A549 (cell line): ENCODE data around the gene FN3KRP. TPM values are rescaled to one million over a fixed set of nuclear protein-coding genes. Genes with fewer than 3 reads are reported as not detected.

ENCODE experiments used
- ATAC-seq, 2 experiments: fragments of 200-7000 bp in 1 of 2; fragments of >200 bp in 1 of 2; cut with Nextera tagmentation in 1 of 2; cut with Tn5 transposase in 1 of 2; 3 replicates each; pipeline versions ENCODE4 v1.8.0 to v1.9.1; 2018 to 2020; ENCODE audit warnings: mild to moderate bottlenecking in 1 of 2, moderate library complexity in 1 of 2
- CTCF ChIA-PET: fragments of 300-600 bp; sonication (Branson Sonifier 250); formaldehyde crosslinking; extraction: SDS; loops from one replicate; lab custom pipeline; 2021; ENCODE audit warnings: antibody characterized with exemption, inconsistent platforms; lab: Yijun Ruan, JAX
- POLR2A ChIA-PET: fragments of 350-600 bp; formaldehyde crosslinking; extraction: SDS; loops from one replicate; lab custom pipeline; 2021; ENCODE audit warnings: antibody characterized with exemption, inconsistent platforms; lab: Yijun Ruan, JAX
- DNase-seq, 2 experiments: peaks; one replicate each; pipeline versions ENCODE4 v3.0.0 to v3.0.0-alpha.2; 2011 to 2016; ENCODE audit warnings: low read depth in 1 of 2, low spot score in 1 of 2
- FAIRE-seq: peaks from 2 replicates; lab custom pipeline; 2011; peaks lifted over from hg19 to GRCh38; lab: Jason Lieb, UNC
- H3K27ac ChIP-seq, 2 experiments: fragments of >200 bp; sonication (Bioruptor Twin); formaldehyde crosslinking; 3 replicates each; pipeline ENCODE4 v1.5.1; 2016 to 2017
- H3K4me1 ChIP-seq: fragments of >200 bp; sonication (Bioruptor Twin); formaldehyde crosslinking; 3 replicates; pipeline ENCODE4 v1.6.1; 2016
- H3K4me2 ChIP-seq: fragments of >200 bp; sonication (Bioruptor Twin); formaldehyde crosslinking; 3 replicates; pipeline ENCODE4 v1.6.1; 2016
- H3K4me3 ChIP-seq: fragments of >200 bp; sonication (Bioruptor Twin); formaldehyde crosslinking; 3 replicates; pipeline ENCODE4 v1.5.1; 2016
- H3K9me3 ChIP-seq: fragments of >200 bp; sonication (Bioruptor Twin); formaldehyde crosslinking; 3 replicates; pipeline ENCODE4 v1.6.1; 2016
- CHD2 ChIP-seq: fragments of 150-350 bp; IDR thresholded peaks from 2 replicates; pipeline ENCODE4 v1.6.1; 2014; ENCODE audit warnings: low read length; ENCODE audit not compliant: partially characterized antibody
- CTCF ChIP-seq: fragments of >200 bp; sonication (Bioruptor Twin); formaldehyde crosslinking; IDR thresholded peaks from 3 replicates; pipeline ENCODE4 v1.5.1; 2016
- EHF ChIP-seq: fragments of 250-450 bp; sonication (Bioruptor Pico); IDR thresholded peaks from 2 replicates; pipeline ENCODE4 v1.5.0; 2020; ENCODE audit warnings: mild to moderate bottlenecking
- EHMT2 ChIP-seq: fragments of 200-600 bp; sonication (generic); IDR thresholded peaks from 2 replicates; pipeline ENCODE4 v1.6.1; 2016; ENCODE audit warnings: antibody characterized with exemption, low read depth, mild to moderate bottlenecking, moderate library complexity
- ELK1 ChIP-seq: fragments of 150-350 bp; IDR thresholded peaks from 2 replicates; pipeline ENCODE4 v1.6.1; 2014; ENCODE audit warnings: low read depth, mild to moderate bottlenecking, low read length
- ESRRA ChIP-seq: fragments of 150-350 bp; IDR thresholded peaks from 2 replicates; pipeline ENCODE4 v1.6.1; 2014; ENCODE audit warnings: mild to moderate bottlenecking, low read length, borderline replicate concordance
- HMGXB4 ChIP-seq: fragments of 250-450 bp; sonication (Bioruptor Pico); IDR thresholded peaks from 2 replicates; pipeline ENCODE4 v1.5.0; 2021; ENCODE audit warnings: mild to moderate bottlenecking, moderate library complexity, borderline replicate concordance
- JUN ChIP-seq, 2 experiments: fragments of >200 bp; sonication (Bioruptor Twin); formaldehyde crosslinking; IDR thresholded peaks; 2 replicates in 1 of 2; 3 replicates in 1 of 2; pipeline ENCODE4 v1.6.1; 2016 to 2017
- JUNB ChIP-seq: fragments of >200 bp; sonication (Bioruptor Twin); formaldehyde crosslinking; IDR thresholded peaks from 2 replicates; pipeline ENCODE4 v1.6.1; 2016
- MYC ChIP-seq: IDR thresholded peaks from 2 replicates; pipeline ENCODE4 v1.6.1; 2012; ENCODE audit warnings: mild to moderate bottlenecking, inconsistent platforms, low read length, improper control_type of control experiment, borderline replicate concordance
- NPAS2 ChIP-seq: fragments of 250-450 bp; sonication (Bioruptor Pico); IDR thresholded peaks from 2 replicates; pipeline ENCODE4 v1.8.0; 2022; ENCODE audit warnings: mild to moderate bottlenecking, moderate library complexity, borderline replicate concordance
- PBX3 ChIP-seq: IDR thresholded peaks from 2 replicates; pipeline ENCODE4 v1.6.1; 2012
- RCOR1 ChIP-seq: fragments of 150-350 bp; IDR thresholded peaks from 2 replicates; pipeline ENCODE4 v1.6.1; 2014; ENCODE audit warnings: antibody characterized with exemption, low read length, low read depth
- REST ChIP-seq: fragments of 200-600 bp; sonication (generic); IDR thresholded peaks from 2 replicates; pipeline ENCODE4 v1.6.1; 2016; ENCODE audit warnings: antibody characterized with exemption, mild to moderate bottlenecking, moderate library complexity
- RNF2 ChIP-seq: fragments of 200-600 bp; sonication (generic); IDR thresholded peaks from 2 replicates; pipeline ENCODE4 v1.6.1; 2016; ENCODE audit warnings: low read depth, mild to moderate bottlenecking, antibody characterized with exemption, moderate library complexity, borderline replicate concordance
- SMC3 ChIP-seq: fragments of >200 bp; sonication (Bioruptor Twin); formaldehyde crosslinking; IDR thresholded peaks from 3 replicates; pipeline ENCODE4 v1.6.1; 2018; ENCODE audit warnings: inconsistent platforms
- TP53 ChIP-seq: fragments of 250-450 bp; sonication (Bioruptor Pico); IDR thresholded peaks from 2 replicates; pipeline ENCODE4 v1.5.0; 2021; ENCODE audit warnings: mild to moderate bottlenecking, moderate library complexity
- WGBS: methylation state at CpG from one replicate; pipeline ENCODE4 v1.1.6; 2017; ENCODE audit errors: missing lambda C conversion rate; 5-methylcytosine and 5-hydroxymethylcytosine counted together
- polyA plus RNA-seq, 4 experiments: library from polyadenylated mRNA; depleted of rRNA in 3 of 4; stranded (reverse); fragments of >200 nt; fragmentation: RNase III in 1 of 4; extraction: RNeasy Plus Mini Kit Qiagen cat#74134 plus additional on column Dnase treatment in 1 of 4; gene quantifications; 2 replicates in 3 of 4; 3 replicates in 1 of 4; pipeline ENCODE4 v1.2.3, GENCODE V29; 2011 to 2017

FN3KRP gene
- polyA plus RNA-seq, 2 of the 4 experiments (the other 2 are of a cell fraction) = 41.1 to 62.4 TPM

GRCh38 chr17:82684228-82684841 is 32.2 kb upstream of the FN3KRP start:
- DNase-seq (peak; percentile 81 to 84), FAIRE-seq (peak; percentile 77), ATAC-seq (peak; percentile 65 to 72)
- H3K4me1 ChIP-seq = peaks cover 41% of the 10 kb centered on the region
- ChIA-PET POLR2A (no interaction called here), CTCF (interaction anchor here (0.9 to 7.7 kb wide), 4 partner anchors 16 to 189 kb away, joined by 3 to 62 read pairs (median 4); partner anchors contain the start of gene FN3K)
- TF ChIP-seq RNF2 (no peak), JUN (IDR thresholded peaks at IDR 0.05) (no peak), JUNB (no peak), SMC3 (no peak), REST (no peak), CHD2 (no peak), MYC (no peak), HMGXB4 (CRISPR knock-in tag) (no peak), CTCF (no peak), ESRRA (no peak)
- peaks cover 19% of the 10 kb centered on the region for H3K9me3 ChIP-seq
- peak overlapping the region; percentile 61 for H3K4me2 ChIP-seq
- no peak overlapping the region for H3K4me3 ChIP-seq
- H3K27ac ChIP-seq = peak overlapping the region; percentile 60 to 77
- 41% methylated on average over 13 of the region's 13 CpGs for WGBS

- no peak for DNase-seq
- Histone ChIP-seq H3K4me1 (peaks cover 41% of the 10 kb centered on the region), H3K27ac (peak overlapping the region; percentile 60 to 77), H3K4me3 (no peak overlapping the region), H3K4me2 (no peak overlapping the region), H3K9me3 (peaks cover 19% of the 10 kb centered on the region)
- TF ChIP-seq NPAS2 (CRISPR knock-in tag) (no peak), RCOR1 (no peak), EHMT2 (no peak), PBX3 (no peak), EHF (CRISPR knock-in tag) (no peak), TP53 (CRISPR knock-in tag) (no peak), SMC3 (no peak), ESRRA (no peak), ELK1 (no peak)
- no peak for FAIRE-seq
- ChIA-PET CTCF (interaction anchor here (0.9 to 7.7 kb wide), 5 partner anchors 8 to 190 kb away, joined by 3 to 62 read pairs (median 3); partner anchors contain the start of gene FN3K), POLR2A (no interaction called here)
- ATAC-seq = no peak
- WGBS = 94% methylated on average over 12 of the region's 12 CpGs
Observed at GRCh38 chr17:82685291-82685690, 31.2 kb upstream of the FN3KRP start.
